Coronary artery (tissue), 2 donors: ENCODE results near the gene IL1A.

Experiments
- DNase-seq: peaks from one replicate; pipeline ENCODE4 v3.0.0-alpha.2; 2017; ENCODE audit warnings: low spot score
- H3K27ac ChIP-seq, 2 donors: fragments of 200-600 bp; sonication (generic); one replicate each; pipeline ENCODE4 v1.5.1; 2016 to 2019
- H3K4me3 ChIP-seq: fragments of 200-600 bp; sonication (generic); 2 replicates; pipeline ENCODE4 v1.5.1; 2016; ENCODE audit warnings: mild to moderate bottlenecking, moderate library complexity
- TF ChIP-seq, protein P1 (sequence below): fragments of 200-600 bp; sonication (generic); IDR thresholded peaks from one replicate; pipeline ENCODE4 v1.5.1; 2019; ENCODE audit warnings: antibody characterized with exemption

The IL1A gene

DNA sequence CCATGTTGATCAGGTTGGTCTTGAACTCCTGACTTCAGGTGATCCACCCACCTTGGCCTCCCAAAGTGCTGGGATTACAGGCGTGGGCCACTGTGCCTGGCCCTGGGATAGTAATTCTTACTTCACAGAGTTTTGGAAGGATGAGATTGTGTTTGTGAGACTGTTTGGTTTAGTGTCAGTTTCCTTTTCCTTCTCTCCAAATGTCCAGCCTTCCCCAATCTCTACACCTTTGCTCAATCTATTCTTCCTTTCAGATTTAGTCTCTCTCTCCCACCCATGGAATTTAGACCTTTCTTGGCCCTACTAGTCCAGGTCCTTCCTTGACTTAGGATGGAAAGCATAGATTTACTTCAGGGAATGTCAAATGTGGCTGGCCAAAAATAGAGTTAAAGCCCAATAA lies 12.2 kb upstream of the IL1A start:
- Histone ChIP-seq H3K27ac (no peak overlapping the region), H3K4me3 (no peak overlapping the region)
- no peak for DNase-seq
- TF ChIP-seq, protein P1, sequence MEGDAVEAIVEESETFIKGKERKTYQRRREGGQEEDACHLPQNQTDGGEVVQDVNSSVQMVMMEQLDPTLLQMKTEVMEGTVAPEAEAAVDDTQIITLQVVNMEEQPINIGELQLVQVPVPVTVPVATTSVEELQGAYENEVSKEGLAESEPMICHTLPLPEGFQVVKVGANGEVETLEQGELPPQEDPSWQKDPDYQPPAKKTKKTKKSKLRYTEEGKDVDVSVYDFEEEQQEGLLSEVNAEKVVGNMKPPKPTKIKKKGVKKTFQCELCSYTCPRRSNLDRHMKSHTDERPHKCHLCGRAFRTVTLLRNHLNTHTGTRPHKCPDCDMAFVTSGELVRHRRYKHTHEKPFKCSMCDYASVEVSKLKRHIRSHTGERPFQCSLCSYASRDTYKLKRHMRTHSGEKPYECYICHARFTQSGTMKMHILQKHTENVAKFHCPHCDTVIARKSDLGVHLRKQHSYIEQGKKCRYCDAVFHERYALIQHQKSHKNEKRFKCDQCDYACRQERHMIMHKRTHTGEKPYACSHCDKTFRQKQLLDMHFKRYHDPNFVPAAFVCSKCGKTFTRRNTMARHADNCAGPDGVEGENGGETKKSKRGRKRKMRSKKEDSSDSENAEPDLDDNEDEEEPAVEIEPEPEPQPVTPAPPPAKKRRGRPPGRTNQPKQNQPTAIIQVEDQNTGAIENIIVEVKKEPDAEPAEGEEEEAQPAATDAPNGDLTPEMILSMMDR = no peak

DNA sequence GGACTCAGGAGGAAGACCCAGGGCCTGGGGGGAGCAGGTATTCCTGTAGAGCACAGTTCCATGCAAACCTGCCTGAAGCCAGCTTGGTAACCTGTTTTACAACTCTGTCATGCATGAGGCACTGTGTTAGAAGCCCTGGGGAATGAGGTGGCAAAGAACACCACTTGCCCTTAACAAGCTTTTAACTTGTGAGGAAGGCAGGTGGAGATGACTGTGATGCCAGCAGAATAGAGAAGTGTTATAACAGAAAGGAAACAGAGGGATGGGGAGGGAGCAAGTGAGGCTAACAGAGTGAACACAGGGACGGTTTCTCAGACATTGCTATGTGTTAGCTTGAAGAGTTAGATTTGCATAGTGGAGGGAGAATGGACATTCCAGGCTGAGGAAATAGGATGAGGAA lies 11.5 kb upstream of the IL1A start:
- DNase-seq = no peak
- Histone ChIP-seq H3K4me3 (no peak overlapping the region), H3K27ac (no peak overlapping the region)
- TF ChIP-seq, protein P1 = no peak

DNA sequence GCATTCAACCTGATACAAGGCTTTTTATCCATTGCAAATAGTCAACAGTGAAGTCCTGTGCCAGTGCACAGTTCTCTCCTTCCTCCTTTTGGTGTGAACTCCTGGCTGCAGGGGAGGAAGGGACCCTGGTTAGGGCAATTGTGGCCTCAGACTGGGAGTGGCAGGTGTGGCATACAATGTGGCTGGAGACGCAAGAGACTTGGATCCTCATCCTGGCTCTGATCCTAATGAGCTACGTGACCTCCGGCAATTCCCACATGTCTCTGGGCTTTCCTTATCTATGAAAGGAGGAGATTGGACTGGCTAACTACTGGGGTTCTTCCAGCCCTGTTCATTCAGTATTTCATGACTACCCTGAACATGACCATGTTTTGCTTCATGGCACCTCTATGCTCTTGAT lies 10.5 kb upstream of the IL1A start:
- no peak for DNase-seq
- TF ChIP-seq, protein P1 = no peak
- H3K27ac ChIP-seq = no peak overlapping the region
- no peak overlapping the region for H3K4me3 ChIP-seq

DNA sequence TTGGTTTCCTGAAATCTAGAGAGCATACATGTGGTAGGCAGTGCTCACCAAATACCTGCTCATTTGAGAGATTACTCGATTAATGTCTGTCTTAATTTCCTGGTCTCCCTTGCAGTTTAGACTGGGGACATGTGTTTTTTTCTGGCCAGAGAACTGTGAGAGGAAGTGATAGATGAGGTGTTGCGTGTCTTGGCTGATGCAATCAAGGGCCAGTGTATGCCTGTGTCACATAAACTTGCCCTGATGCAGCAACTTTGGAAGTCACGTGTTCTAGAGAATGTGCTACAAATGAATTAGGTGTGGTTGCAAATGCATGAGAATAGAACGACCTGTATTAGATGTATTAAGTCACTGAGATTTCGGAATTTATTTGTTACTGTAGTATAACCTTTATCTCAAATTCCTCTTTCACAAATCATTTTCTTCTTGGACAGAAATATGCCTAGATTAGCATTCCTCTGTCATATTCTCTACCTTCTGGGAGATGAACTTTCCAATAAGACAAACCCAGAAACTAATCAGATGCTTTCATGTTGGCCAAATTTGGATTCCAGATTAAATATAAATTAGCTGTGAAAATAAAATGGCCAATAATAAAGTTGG lies 9.9 kb upstream of the IL1A start:
- H3K4me3 ChIP-seq = no peak overlapping the region
- DNase-seq = no peak
- TF ChIP-seq, protein P1 = no peak
- H3K27ac ChIP-seq = no peak overlapping the region

DNA sequence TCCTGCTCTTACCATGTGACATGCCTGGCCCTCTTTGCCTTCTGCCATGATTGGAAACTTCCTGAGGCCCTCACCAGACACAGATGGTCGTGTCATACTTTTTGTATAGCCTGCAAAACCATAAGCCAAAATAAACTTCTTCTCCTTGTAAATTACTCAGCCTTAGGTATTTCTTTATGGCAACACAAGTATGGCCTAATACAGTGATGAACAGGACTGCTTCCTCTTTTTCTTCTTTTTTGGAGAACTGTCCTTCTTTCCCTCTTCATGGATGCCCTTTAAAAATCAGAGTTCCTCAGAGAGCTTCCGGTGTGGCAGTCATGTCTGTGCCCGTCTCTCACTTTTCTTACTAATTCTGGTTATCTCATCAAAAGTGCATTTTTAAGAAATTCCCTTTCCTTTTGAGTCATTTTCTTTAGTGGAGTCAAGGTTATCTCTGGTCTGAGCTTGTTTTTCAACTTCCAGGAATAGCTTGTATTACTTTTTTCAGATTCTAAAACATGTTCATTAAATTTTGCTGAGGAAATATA lies 9.2 kb upstream of the IL1A start:
- Histone ChIP-seq H3K27ac (no peak overlapping the region), H3K4me3 (no peak overlapping the region)
- no peak for DNase-seq
- TF ChIP-seq, protein P1 = no peak

DNA sequence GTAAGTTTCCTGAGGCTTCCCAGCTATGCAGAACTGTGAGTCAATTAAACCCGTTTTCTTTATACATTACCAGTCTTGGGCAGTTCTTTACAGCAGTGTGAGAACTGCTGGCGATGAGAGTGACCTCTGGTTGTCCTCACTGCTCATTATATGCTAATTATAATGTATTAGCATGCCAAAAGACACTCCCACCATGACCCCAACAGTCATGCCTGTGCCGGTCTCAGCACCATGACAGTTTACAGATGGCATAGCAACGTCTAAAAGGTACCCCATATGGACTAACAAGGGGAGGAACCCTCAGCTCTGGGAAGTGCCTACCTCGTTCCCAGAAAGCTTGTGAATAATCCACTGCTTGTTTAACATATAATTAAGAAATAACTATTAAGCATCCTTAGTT lies 8.1 kb upstream of the IL1A start:
- no peak overlapping the region for H3K4me3 ChIP-seq

More for the DNA sequence above, 8.1 kb upstream of the IL1A start:
- no peak for DNase-seq
- no peak overlapping the region for H3K27ac ChIP-seq
- TF ChIP-seq, protein P1 = no peak
